IPS-11a (cell line): ENCODE measurements around the gene CDH23.

ENCODE experiments used
- H3K4me3 ChIP-seq: one replicate; pipeline ENCODE4 v1.5.1; 2013; ENCODE audit warnings: low read depth, low read length, control low read depth

Gene CDH23

DNA sequence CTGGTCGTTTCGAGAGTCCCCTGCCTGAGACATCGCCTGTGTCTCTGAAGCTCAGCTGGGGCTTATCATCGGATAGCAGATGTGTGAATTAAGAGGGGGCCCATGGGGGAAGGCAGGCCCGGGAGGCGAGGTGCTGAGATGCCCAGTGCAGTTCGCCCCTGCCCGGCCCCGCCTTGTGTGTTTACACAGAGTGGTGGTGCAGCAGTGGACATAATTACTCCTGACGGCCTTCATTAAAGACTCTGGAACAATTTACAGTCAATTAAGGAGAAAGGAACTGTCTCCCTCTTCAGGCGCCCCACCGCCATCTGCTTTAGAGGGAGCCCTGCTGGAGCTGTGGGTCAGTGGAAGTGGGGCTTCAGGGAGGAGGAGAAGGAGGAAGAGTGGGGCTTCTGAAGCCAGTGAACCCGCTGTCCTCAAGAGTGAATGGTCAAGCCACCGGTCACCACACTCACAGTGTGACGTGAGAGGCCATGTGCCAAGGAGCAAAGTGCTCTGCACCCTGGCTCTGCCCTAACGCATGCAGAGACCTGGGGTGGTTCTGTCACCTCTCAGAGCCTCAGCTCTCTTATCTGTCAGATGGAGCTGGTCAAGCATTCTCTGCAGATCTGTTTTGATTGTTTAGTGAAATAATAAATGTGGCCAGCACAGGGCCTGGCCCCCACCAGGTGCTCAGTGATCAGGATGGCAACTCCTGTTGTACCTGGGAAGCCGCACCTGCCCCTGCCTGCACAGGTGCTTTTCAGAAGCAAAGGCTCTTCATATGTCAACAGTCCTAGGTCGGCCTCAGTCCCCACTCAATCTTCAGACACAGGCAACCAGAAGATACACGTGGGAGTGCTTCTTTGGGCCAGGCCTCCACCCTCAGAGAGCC, 65.6 kb downstream of the CDH23 start:
- no peak overlapping the region for H3K4me3 ChIP-seq

DNA sequence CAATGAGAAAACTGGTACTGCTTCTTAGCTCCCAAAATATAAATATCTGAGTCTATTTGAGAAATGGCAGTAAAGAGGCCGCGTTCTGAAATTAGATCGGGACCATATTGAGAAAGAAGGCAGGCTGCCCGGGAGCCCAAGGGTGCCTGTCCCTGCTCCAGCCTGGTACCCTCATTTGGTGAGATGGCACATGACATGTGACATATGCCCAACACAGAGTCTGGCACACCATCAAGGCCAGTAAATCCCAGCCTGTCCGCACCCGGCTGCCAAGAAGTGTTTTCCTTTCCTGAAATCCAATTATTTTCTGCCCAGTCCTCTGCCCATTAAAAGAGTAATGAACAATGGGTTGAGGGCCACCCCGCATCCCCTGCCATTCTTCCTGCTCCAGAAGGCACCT, 66.4 kb downstream of the CDH23 start:
- no peak overlapping the region for H3K4me3 ChIP-seq

DNA sequence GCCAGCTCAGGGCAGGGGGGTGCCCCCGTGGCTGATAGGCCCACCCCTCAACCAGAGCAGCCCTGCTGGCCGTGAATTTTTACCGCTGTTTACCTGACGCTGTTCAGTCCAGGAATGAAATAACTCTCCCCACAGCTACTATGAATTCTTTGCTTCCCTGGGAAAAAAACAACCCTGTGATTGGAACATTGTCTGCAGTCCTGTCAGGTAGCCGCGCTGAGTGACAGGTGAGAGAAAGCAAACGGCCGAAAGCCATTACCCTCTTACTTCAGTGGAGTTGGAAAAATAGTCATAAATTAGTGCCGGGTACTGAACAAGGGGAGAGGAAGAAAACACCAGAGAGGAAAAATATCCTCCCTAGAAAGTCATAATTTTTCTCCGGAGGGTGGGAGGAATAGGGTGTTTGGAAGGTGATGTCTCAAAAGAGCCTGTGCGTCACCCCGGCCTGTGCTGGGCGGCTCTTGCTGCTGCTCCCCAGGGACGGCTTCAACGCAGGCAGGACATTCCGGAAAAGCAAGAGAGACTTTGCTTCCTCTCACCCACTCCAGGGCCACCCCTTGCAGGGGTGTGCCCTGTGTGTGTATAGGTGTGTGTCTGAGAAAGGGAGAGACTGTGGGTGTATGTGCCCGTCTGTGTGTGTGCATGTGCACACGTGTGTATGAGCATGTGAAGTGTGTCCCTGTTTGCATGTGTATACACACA, 69.0 kb downstream of the CDH23 start:
- H3K4me3 ChIP-seq = no peak overlapping the region

DNA sequence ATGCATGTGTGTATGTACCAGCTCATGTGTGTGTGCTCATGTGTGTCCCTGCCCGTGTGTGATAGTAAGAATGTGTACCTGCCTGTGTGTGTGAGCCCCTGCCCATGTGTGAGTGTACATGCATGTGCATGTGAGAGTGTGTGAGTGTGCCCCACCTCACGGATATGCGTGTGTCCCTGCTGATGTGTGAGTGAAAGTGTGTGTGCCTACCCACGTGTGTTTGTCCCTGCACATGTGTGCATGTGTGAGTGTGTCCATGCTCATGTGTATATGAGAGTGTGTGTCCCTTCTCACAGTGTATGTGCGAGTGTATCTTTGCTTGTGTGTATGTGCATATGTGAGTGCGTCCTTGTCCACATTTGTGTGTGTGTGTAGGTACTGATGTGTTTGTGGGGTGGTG, 69.6 kb downstream of the CDH23 start:
- H3K4me3 ChIP-seq = no peak overlapping the region

DNA sequence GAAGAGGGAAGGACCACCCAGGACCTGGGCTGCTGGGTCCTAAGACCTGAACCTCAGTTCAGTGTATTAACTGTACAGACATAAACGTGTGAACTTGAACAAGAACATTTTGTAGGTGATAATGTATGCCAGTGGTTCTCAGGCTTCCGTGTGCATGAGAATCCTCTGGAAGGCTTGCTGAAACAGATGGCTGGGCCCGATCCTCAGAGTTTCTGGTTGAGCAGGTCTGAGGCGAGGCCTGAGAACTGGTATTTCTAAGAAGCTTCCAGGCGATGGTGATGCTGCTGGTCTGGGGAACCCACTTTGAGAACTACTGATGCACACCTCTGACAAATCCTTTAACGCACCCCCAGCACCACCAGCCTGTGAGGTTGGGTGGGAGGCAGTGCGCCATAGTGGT, 70.4 kb downstream of the CDH23 start:
- no peak overlapping the region for H3K4me3 ChIP-seq

DNA sequence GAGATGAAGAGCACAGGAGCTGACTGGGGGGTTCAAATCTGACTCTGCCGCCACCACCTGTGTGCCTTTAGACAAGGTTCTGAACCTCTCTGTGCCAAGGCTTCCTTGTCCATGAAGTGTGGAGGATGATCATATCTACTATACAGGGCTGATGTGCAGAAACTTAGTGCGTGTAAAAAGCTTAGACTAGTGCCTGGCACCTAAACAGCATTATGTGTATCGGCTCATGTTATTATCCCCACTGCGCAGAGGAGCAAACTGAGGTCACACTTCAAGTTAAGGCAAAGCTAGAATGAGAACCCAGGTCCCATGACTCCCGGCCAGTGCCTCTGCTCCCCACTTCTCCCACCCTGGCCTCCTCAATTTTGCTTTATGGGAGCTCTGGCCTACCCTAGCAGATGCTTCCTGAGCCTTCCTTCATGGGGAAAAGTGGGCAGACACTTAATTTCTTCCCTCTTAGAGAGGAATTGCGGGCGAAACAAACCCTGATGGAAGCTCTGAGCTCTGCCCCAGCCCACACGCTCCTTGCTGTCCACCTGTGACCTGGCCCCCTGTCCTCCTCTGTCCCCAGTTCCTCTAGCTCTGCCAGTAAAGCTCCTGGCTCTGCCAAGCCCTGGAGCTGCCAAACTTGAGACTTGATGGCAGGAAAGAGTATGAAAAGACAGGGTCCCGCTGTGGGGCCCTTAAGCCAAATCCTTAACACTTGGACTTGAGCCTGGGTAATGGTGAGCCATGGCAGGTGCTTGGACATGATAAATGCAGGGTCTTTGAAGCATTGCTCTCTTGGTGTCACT, 71.0 kb downstream of the CDH23 start:
- no peak overlapping the region for H3K4me3 ChIP-seq

DNA sequence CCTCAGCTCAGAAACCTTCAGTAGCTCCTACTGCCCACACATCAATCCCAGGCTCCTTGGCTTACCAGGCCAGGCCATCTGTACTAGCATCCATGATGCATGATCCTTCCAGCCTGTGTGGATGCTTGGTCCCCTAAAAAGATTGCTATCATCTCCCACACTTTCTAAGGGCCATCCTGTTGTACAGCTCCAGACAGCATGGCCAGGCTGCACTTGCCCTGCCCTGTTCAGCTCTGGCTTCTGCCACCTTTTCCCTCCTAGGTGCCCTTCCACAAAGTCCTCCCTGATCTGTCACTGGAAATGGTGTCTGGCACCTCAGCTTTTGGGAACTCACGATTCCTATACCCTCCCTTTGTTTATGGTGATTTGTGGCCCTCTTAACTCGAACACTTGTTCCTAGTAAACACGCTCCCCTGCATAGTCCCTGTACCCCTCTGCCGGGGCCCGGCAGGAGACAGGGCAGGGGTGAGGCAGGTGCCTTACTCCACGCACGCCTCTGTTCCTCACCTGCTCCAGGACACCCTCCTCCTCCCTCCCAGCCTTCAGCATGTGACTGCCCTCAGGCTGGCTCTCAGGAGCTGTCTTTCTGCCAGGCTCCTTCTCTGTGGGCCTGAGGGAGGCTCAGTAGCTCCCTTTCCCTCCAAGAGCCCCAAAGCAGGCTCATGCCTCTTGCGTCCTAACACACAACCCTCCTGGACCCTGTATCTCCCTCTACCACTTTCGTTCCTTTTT, 71.8 kb downstream of the CDH23 start:
- no peak overlapping the region for H3K4me3 ChIP-seq

DNA sequence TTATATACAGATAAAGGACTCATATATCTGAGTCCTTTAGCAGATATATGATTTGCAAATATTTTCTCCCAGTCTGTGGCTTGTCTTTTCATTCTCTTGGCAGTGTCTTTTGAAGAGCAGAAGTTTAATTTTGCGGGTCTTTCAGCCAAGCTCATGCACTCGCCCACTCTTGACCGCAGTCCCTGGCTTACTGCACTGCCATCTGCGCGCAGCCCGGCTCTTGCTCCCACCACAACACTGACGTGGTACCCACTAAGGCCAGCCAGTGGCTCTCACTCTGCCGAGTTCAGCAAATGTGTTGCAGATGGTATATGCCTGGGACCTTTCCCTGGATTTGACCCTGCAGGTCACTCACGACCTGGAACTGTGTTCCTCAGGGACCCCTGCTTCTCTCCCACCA, 74.3 kb downstream of the CDH23 start:
- no peak overlapping the region for H3K4me3 ChIP-seq

DNA sequence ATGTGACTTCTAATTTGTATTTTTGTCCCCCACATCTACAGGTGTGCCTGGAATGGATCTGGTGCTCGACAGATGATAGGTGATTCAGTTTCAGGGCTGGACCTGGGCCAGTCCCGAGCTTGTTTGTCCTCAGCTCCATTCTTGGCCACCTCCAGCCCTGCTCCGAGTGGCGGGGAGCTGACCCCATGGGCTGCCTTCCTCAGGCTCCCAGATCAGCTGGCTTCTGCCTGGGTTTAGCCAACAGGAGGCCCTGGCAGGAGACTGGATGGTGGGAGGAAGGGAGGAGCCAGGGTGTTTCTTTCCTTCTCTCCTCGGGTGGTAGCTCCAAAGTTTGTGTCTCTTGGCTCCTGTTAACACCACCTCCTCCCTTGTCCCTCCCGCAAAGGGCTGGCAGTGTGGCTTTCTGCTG, 75.2 kb downstream of the CDH23 start:
- H3K4me3 ChIP-seq = no peak overlapping the region

DNA sequence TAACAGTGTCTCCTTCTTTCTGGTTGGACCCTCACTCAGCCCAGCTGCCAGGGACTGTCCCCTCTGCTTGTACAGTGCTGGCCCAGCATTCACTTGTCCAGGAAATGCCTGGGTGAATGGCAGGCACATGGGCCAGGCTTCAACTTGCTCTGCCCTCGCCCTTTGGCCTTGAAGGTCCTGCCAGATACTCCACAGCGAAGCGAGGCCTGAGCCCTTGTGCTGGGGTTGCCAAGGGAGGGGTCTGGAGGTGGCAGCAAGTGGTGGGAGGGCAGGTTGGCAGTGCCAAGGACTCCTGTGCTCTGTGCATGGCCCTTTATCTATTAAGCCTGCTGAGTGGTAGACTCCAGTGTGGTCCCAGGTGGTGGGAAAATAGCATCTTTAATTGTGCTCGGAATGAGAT, 75.7 kb downstream of the CDH23 start:
- H3K4me3 ChIP-seq = no peak overlapping the region

DNA sequence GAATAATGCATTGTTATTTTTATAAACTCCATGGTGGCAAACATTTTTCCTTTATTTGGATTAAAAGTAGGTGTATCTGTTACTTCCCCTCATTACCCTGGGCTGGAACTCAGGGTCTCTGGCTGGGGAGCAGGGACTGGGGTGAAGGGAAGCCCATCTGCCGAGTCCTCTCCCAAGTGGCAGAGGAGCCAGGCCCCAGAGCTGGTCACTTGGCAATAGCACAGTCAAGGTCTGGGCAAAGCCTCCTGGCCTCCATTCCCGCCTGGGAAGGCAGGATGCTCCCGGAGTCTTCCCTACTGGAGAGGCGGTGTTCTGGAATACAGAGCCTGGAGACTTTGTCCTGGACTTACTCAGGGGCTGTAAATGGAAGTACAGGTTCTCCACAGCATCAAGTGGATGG, 76.2 kb downstream of the CDH23 start:
- no peak overlapping the region for H3K4me3 ChIP-seq

DNA sequence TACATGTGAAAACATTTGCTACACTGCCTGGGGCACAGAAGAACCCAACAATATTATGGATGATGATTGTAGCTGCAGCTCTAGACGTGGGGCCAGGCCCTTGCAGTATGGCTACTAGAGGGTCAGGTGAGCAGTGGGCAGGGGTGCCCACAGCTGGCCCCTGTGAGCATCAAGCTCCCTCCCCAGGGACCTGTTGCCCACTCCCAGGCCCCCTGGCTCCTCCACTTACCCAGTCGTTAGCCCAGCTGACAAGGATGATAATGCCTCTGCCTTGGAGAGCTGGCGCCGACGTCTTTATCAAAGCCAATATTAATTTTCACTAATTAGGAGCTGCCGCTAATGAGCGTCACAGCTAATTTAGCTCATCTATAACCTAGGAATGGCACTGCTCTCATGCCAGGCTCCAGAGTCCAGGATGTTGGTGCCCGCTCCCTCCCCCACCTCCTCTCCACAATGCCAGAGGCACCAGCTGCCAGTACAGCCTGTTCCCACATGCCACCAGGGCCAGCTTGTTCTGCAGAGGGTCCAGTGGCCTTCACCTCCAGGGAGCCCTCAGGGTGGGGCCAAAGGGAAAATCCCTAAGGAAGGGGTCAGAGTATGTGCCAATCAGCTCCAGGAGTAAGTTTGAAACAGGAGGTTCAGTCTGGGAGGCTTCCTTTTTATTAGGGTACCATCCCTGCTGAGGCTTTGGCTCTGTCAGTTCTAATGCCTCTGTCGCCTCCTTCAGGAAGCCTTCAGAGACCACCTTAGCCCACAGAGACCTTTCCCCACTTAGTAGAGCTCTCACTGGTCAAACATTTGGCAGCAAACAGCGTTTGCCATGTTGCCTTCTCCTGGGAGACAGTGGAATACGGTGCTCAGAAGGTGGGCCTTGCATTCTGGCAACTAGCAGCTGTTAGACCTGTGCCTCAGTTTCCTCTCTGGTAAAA, 77.2 kb downstream of the CDH23 start:
- H3K4me3 ChIP-seq = no peak overlapping the region

DNA sequence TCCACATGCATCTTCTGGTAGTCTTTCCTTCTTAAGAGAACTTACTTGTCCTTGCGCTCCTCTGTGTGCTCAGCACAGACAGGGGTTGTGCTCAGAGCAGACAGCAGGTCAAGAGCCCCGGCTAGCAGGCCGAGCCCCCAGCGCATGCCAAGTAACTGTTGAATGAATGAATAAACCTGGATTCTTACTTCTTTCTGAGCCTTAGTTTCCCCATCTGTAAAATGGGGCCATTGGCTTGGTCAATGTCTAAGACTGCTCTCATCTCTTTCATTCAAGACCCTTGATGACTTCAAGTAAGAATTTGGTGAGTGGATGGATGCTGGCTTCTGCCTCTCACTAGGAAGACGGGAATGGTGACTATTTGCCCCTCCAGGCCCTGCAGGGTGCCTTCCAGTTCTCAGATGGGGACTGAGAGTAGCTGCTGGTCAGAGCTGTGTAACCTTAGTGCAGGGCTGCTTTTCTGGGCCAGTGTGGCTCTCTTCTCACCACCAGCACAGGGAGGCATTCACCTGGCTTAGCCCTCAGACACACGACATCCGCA, 78.1 kb downstream of the CDH23 start:
- H3K4me3 ChIP-seq = no peak overlapping the region

DNA sequence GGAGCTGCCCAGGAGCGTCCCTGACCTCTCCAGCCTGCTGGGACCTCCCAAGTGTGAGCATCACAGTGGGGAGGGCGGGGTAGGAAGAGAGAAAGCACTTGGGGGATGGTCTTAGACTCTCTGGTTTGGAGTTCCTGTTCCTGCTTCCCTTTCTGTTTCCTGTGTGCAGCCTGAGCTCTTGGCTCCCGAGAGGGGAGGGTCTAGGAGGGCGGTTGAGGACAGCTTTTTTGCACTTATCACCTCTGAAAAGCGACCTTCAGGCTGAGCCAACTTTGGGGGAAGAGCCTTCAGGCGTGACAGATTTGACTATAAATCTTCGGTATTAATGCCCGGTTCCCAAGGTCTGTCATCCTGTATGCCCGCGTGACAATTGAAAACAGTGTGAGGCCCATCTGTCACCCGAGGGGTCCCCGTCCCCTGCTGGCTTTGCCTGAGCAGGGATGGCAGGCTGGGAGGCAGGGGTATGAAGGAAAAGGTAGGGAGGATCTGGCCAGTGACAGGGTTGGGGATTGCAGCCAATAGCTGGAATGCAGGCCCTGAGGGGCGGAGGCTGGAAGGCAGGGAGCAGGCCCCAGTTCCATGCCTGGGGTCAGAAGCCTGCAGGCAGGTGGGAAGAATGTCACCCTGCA, 78.6 kb downstream of the CDH23 start:
- H3K4me3 ChIP-seq = no peak overlapping the region

DNA sequence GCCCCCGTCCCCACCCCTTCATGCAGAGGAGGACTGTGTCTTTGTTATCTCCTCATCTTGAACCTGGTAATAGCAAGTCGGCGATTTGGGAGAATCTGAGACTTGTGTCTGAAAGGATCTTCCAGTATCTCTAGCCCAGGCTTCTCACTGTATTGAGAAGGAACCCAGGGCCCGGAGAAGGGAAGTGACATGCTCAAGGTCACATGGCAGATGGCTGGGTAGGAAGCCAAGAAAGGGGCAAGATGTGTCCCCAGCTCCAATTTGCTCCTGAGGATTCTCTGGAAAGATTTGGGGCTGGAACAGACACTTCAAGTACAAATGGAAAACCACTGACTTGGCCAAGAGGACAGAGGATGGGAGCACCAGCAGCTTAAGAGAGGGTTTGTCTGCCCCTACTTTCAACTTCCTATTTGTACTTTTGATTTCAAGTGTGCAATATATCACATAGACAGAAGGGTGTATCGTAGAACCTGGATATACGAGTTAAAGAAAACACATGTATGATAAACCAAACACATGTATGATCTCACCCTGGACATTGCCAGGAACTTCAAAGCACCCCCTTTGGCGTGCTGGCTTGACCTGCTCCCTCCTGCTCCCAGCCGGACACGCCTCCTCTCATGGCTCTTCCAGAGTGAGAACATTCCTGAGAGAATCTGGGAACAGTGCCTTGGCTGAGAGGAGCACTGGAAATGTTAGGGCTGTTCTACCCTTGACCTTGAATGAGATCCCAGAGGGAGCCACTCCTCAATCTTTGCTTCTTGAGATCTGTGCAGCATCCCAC, 79.7 kb downstream of the CDH23 start:
- no peak overlapping the region for H3K4me3 ChIP-seq

DNA sequence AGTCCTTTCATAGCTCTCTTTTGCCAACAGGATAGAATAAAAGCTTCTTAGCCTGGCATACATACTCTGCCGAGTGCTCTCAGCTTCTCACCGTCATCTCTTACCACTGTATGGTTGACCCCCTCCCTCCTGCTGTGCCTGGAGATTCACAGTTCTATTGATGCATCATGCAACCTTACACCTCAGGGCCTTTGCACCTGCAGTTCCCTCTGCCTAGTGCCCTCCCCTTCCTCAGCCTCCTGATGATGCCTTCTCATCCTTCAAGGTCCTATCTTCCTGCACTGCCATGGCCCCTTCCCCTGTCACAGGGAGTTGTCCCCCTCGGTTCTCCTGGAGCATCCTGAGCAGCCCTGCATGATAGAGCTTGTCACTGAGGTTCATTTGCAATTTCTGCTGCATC, 81.5 kb downstream of the CDH23 start:
- H3K4me3 ChIP-seq = no peak overlapping the region

DNA sequence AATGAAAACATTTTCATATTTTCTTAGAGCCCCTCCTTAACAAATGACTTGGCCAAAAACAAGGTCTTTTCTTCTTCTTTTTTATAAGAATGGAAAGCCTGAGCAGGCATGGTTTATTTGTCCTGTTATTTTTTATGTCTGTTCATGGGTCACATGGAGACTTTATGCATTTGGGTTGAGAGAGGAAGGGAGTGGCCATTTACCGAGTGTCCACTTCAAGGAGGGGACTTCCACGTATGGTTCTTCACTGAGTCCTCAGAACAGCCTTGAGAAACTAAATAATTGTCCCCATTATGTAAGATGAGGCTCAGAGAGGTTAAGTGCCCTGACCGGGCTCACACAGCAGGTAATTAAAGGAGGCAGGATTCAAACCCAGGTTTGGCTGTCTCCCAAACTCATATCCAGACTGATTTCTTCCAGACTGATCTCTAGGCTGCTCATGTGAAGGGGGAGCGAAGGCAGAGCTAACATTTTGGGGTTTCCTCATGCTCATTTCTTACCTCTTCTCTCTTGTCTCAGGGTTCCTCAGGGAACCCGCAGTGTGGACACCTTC, 82.2 kb downstream of the CDH23 start:
- H3K4me3 ChIP-seq = no peak overlapping the region

DNA sequence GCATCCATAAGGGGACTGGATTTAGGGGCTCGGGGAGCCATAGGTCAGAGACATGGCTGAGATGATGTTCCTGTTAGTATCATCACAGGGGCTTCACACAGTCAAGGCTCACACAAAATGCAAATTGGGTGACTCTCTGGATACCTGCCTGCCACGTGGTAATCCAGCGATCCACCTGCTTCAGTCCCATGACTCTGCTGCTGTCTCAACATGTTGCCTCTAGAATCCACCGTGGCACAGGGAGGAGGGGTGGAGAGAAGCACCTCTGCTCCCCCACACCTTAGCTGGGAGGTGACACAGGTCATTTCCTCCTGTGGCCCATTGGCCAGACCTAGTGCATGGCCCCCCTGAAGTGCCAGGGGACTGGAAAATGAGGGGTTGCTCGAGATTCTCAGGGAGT, 83.1 kb downstream of the CDH23 start:
- H3K4me3 ChIP-seq = no peak overlapping the region
